Activated naive CD4-positive, alpha-beta T cell treated with anti-CD3 and anti-CD28 coated beads for 36 hours (primary cell): ENCODE measurements around the gene PTPN1. TPM values are rescaled to one million over a fixed set of nuclear protein-coding genes. Genes with fewer than 3 reads are reported as not detected.

Source experiments
- CTCF ChIA-PET: fragments of 350-600 bp; sonication (Branson Sonifier 250); formaldehyde crosslinking; loops from one replicate; lab custom pipeline; 2021; ENCODE audit warnings: antibody characterized with exemption; lab: Charles Lee
- DNase-seq: peaks from one replicate; pipeline ENCODE4 v3.0.0-alpha.2; 2020
- H3K27ac Mint-ChIP-seq: one replicate; pipeline ENCODE4 v1.8.0; 2021; ENCODE audit warnings: mild to moderate bottlenecking, mixed read lengths
- H3K27me3 Mint-ChIP-seq: one replicate; pipeline ENCODE4 v1.8.0; 2021; ENCODE audit warnings: low read depth, mixed read lengths
- H3K36me3 Mint-ChIP-seq: one replicate; pipeline ENCODE4 v1.8.0; 2021; ENCODE audit warnings: low read depth, mixed read lengths
- H3K4me1 Mint-ChIP-seq: one replicate; pipeline ENCODE4 v1.8.0; 2021; ENCODE audit warnings: low read depth, mixed read lengths
- H3K4me3 Mint-ChIP-seq: one replicate; pipeline ENCODE4 v1.8.0; 2021; ENCODE audit warnings: mild to moderate bottlenecking, moderate library complexity, mixed read lengths
- H3K9me3 Mint-ChIP-seq: one replicate; pipeline ENCODE4 v1.8.0; 2021; ENCODE audit warnings: mixed read lengths
- intact Hi-C: fragments of 100-400 bp; cut with micrococcal nuclease; formaldehyde crosslinking; loops from one replicate; pipeline ENCODE4 v1.15.1; 2023
- total RNA-seq, 2 experiments: library from RNA; stranded (reverse); gene quantifications; one replicate each; pipeline ENCODE4 v1.2.3, GENCODE V29; 2021

The PTPN1 gene
- total RNA-seq, 2 experiments from 2014 or later = 111 to 119 TPM

DNA sequence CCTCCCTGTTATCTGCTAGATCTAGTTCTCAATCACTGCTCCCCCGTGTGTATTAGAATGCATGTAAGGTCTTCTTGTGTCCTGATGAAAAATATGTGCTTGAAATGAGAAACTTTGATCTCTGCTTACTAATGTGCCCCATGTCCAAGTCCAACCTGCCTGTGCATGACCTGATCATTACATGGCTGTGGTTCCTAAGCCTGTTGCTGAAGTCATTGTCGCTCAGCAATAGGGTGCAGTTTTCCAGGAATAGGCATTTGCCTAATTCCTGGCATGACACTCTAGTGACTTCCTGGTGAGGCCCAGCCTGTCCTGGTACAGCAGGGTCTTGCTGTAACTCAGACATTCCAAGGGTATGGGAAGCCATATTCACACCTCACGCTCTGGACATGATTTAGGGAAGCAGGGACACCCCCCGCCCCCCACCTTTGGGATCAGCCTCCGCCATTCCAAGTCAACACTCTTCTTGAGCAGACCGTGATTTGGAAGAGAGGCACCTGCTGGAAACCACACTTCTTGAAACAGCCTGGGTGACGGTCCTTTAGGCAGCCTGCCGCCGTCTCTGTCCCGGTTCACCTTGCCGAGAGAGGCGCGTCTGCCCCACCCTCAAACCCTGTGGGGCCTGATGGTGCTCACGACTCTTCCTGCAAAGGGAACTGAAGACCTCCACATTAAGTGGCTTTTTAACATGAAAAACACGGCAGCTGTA lies 73.4 kb downstream of the PTPN1 start:
- CTCF ChIA-PET = interaction anchor here (1.0 to 2.0 kb wide), 3 partner anchors 8 to 166 kb away, joined by 3 to 8 read pairs (median 5); no protein-coding TSS in a partner anchor
- no peak for DNase-seq
- Mint-ChIP-seq H3K4me3 (no peak overlapping the region), H3K27ac (no peak overlapping the region), H3K9me3 (no peaks in the 10 kb centered on the region), H3K36me3 (peaks cover 42% of the 10 kb centered on the region), H3K4me1 (no peaks in the 10 kb centered on the region), H3K27me3 (no peaks in the 10 kb centered on the region)
- intact Hi-C loops = no loop called here

DNA sequence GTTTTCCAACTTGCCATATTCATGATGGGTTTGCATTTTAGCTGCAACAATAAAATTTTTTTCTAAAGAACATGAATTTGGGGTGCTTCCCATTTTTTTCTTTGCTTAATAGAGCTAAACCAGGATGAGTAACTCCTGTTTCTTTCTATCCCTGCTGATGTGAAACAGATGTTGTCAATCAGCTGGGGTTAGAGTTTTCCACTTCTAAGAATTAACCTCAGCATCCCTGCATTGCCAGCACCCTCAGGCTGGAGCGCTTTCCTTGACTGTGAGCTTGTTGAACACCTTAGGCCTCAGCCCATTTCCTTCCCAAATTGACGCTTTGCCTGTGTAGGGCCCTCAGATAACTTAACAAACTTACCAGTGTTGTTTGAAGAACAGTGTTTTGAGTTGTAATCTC lies 74.5 kb downstream of the PTPN1 start:
- Mint-ChIP-seq H3K27ac (peak overlapping the region; percentile 9), H3K36me3 (peaks cover 34% of the 10 kb centered on the region), H3K4me3 (no peak overlapping the region), H3K27me3 (no peaks in the 10 kb centered on the region), H3K4me1 (no peaks in the 10 kb centered on the region), H3K9me3 (no peaks in the 10 kb centered on the region)
- CTCF ChIA-PET = interaction anchor here (0.5 to 2.0 kb wide), 8 partner anchors 9 to 165 kb away, joined by 3 to 8 read pairs (median 4); no protein-coding TSS in a partner anchor
- no peak for DNase-seq
- intact Hi-C loops = no loop called here

DNA sequence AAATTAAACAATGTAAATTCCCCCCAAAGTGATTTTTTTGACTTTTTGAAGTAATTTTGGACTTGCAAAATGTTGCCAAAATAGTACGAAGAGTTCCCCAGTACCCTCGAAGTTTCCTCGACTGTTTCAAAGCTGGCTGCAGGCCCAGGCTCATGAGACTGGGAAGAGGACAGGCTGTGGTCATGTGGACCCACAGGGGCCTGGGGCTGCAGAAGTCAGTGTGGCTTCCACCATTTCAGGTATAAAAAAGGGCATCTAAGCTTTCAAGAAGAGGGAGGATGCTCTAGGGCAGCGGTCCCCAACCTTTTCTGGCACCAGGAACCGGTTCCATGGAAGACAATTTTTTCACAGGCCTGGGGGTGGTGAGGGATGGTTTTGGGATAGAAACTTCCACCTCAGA lies 75.0 kb downstream of the PTPN1 start:
- no peak for DNase-seq
- H3K4me1 Mint-ChIP-seq = no peaks in the 10 kb centered on the region
- intact Hi-C loops = no loop called here
- H3K9me3 Mint-ChIP-seq = no peaks in the 10 kb centered on the region
- peaks cover 30% of the 10 kb centered on the region for H3K36me3 Mint-ChIP-seq
- H3K27ac Mint-ChIP-seq = no peak overlapping the region
- CTCF ChIA-PET = interaction anchor here (0.5 to 2.0 kb wide), 5 partner anchors 10 to 123 kb away, joined by 3 to 8 read pairs (median 4); no protein-coding TSS in a partner anchor
- H3K4me3 Mint-ChIP-seq = no peak overlapping the region
- no peaks in the 10 kb centered on the region for H3K27me3 Mint-ChIP-seq

DNA sequence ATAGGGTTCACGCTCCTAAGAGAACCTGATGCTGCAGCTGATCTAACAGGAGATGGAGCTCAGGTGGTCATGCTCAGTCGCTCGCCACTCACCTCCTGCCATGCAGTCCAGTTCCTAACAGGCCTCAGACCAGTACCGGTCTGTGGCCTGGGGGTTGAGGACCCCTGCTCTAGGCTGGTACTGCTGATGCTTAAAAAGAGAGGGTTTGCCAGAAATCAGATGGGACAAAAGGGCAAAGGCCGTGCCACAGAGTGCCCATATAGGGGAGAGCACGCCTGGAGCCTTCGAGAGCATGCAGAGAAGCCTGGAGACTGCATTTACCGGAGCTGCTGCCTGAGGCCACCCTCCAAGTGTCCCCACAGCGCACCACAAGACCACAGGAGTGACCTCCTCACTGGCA lies 75.5 kb downstream of the PTPN1 start:
- no peaks in the 10 kb centered on the region for H3K27me3 Mint-ChIP-seq
- peak overlapping the region; percentile 9 for H3K27ac Mint-ChIP-seq
- H3K9me3 Mint-ChIP-seq = no peaks in the 10 kb centered on the region
- intact Hi-C loops = no loop called here
- H3K36me3 Mint-ChIP-seq = peaks cover 25% of the 10 kb centered on the region
- CTCF ChIA-PET = interaction anchor here (0.6 to 2.0 kb wide), 5 partner anchors 10 to 971 kb away, joined by 3 to 8 read pairs (median 4); no protein-coding TSS in a partner anchor
- no peak overlapping the region for H3K4me3 Mint-ChIP-seq
- no peak for DNase-seq
- no peaks in the 10 kb centered on the region for H3K4me1 Mint-ChIP-seq

DNA sequence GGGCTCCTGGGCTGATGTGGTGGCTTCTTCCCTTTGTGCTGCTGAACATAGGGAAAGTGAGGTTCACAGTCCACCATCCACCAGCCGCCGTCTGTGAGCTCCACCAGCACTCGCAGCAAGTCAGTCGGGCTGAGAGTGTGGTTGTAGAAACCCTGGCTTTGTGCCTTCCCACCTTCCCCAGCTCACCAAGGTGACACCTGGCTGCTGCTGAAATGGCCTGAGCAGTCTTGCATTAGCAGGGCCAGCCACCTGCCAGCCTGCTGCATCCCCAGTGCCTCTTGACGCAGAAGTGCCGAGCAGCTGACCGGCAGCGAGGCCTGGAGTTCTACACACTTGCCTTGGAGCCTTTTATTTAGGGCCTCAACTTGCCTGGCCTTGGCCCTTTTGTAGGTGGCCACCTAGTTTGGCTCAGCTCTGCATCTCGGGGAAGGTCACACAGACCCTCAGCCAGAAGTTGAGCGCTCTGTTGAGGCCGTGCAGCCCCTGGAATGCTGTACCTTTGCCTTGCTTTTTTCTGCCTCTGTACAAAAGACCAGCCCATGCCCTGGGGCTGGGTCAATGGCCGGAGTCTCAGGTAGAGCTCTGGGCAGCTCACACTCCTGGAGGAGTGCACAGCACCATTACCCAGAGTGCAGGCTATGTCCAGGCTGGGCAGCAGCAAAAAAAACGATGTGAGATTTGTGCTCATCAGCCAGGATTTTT lies 76.5 kb downstream of the PTPN1 start:
- DNase-seq = no peak
- Mint-ChIP-seq H3K36me3 (peaks cover 18% of the 10 kb centered on the region), H3K9me3 (no peaks in the 10 kb centered on the region), H3K4me3 (no peak overlapping the region), H3K27ac (peak overlapping the region; percentile 50), H3K4me1 (no peaks in the 10 kb centered on the region), H3K27me3 (no peaks in the 10 kb centered on the region)
- intact Hi-C loops = no loop called here
- CTCF ChIA-PET = interaction anchor here (0.6 to 2.0 kb wide), 8 partner anchors 13 to 170 kb away, joined by 3 to 6 read pairs (median 4); no protein-coding TSS in a partner anchor

DNA sequence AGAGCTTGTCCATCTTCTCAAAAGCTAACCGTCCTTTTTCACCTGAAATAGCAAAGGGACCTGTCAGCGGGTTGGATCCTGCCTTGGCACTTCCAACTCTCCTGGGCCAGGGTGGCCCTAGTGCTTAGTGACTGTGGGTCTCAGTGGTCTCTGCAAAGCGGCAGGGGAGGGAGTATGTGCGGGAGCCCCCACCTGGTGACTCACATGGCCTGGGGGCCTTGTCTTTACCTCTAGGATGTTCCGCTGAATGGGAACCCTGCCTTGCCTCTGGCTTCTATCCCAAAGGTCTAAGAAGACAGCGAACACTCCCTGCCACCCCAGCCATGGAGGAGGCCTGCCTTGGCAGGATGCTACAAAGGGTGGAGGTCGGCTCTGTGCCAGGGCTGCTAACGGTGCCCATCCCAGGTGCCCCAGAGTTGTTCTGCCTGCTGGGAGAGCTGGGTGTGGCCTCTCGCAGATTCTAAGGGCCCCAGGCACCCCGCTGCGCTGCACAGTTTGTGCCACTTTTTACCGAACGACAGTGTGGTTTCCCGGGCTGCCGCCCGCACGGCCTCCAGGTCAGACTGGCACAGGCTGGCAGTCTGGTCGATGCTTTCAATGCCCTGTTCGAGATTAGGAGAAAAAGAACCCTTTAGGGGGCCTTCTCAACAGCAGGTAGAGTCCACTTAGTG lies 77.2 kb downstream of the PTPN1 start:
- Mint-ChIP-seq H3K4me1 (no peaks in the 10 kb centered on the region), H3K4me3 (no peak overlapping the region), H3K27me3 (no peaks in the 10 kb centered on the region), H3K27ac (peak overlapping the region; percentile 50), H3K9me3 (no peaks in the 10 kb centered on the region), H3K36me3 (peaks cover 17% of the 10 kb centered on the region)
- DNase-seq = no peak
- CTCF ChIA-PET = interaction anchor here (0.6 to 2.1 kb wide), 17 partner anchors 9 to 171 kb away, joined by 3 to 10 read pairs (median 4); no protein-coding TSS in a partner anchor
- intact Hi-C loops = no loop called here

DNA sequence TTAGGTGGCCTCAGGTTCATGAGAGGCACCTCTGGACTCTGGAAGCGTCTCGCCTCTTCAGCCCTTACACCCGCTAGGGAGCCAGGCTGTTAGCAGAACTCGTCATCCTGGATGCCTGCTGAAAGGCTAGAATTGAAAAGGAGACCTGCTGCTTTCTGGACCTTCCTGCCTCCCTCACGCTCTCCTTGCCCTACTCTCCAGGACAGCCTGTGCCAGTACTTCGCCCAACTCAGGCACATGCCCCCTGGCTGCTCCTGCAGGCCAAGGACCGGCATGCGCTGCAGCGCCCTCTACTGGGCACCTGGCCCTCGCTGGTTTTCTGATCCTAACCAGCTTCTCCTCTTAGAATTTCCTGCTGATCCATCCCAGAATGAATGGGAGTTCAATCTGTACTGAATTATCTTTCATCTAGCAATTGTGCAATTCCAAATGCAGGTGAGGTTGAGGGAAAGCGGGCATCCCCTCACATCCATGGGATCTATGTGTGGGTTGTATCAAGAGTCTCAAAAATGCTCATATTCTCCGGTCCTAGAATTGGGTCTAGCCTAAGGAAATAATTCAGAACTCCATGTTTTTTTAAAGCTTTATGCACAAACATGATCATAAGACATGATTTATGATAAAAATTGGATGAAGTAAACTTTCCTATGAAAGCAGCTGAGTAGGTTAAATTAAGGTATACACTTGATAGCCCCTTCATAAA lies 78.0 kb downstream of the PTPN1 start:
- intact Hi-C loops = loop anchor here (1.0 to 2.0 kb wide), 2 partner anchors 110 to 161 kb away; no protein-coding TSS in a partner anchor
- no peaks in the 10 kb centered on the region for H3K27me3 Mint-ChIP-seq
- H3K4me1 Mint-ChIP-seq = no peaks in the 10 kb centered on the region
- H3K9me3 Mint-ChIP-seq = no peaks in the 10 kb centered on the region
- peak overlapping the region; percentile 65 for H3K27ac Mint-ChIP-seq
- CTCF ChIA-PET = interaction anchor here (0.6 to 2.1 kb wide), 29 partner anchors 9 to 546 kb away, joined by 3 to 11 read pairs (median 4); no protein-coding TSS in a partner anchor
- peaks cover 15% of the 10 kb centered on the region for H3K36me3 Mint-ChIP-seq
- DNase-seq = peak; percentile 88
- H3K4me3 Mint-ChIP-seq = no peak overlapping the region

DNA sequence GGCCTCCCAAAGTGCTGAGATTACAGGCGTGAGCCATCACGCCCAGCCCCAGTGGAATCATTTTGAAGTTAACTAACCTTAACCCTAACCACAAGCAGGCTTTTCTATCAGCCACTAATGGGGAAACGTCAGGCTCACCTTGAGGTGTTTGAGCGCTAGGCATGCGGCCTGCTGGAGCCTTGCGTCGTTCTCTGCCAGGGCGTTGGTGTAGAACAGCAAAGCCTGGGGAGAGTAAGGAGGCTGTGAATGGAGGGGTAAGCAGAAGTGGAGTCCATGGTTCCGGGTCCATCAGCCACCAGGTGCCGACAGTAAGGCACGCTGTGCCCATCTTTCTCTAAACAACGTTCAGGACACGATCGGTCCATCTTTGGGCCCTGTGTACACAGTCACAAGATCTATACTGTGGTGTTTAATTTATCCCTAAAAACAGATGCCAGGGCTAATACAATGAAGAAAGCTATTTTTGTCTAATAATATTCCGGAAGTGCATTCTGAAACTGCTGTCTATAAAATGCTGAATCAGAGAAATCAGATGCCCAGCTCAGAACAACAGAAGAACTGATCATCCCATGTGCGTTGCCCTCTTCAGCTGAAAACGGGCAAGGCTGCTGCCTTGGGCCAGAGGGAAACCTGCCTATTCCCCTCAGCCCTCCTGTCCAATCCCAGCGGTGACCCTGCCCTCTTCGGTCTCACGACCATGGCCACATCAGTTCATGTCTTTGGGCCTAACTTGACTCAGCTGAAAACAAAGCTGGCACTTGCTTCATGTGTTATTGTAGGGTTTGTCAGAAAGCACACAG lies 79.6 kb downstream of the PTPN1 start:
- no peak for DNase-seq
- CTCF ChIA-PET = interaction anchor here (0.6 to 2.1 kb wide), 9 partner anchors 10 to 339 kb away, joined by 3 to 8 read pairs (median 3); no protein-coding TSS in a partner anchor
- peak overlapping the region; percentile 24 for H3K27ac Mint-ChIP-seq
- H3K36me3 Mint-ChIP-seq = peaks cover 11% of the 10 kb centered on the region
- no peaks in the 10 kb centered on the region for H3K27me3 Mint-ChIP-seq
- H3K9me3 Mint-ChIP-seq = no peaks in the 10 kb centered on the region
- intact Hi-C loops = loop anchor here (2.0 kb wide), 1 partner anchor 159 kb away; no protein-coding TSS in a partner anchor
- no peaks in the 10 kb centered on the region for H3K4me1 Mint-ChIP-seq
- H3K4me3 Mint-ChIP-seq = no peak overlapping the region

DNA sequence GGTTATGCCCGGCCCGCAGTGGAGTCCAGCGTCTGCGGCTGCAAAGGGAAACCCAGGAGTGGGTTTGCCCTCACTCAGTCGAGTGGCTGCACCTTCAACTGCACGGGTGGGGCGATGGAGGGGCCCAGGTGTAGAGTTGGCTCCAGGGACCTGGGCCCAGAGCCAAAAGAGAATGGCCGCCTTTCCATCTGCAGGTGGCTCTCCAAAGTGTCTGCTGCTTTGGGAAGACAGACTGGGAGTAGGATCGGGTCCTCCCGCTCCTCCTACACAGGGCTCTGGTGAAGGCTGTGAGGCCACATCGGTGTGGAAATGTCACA lies 80.1 kb downstream of the PTPN1 start:
- no peak for DNase-seq
- Mint-ChIP-seq H3K27me3 (no peaks in the 10 kb centered on the region), H3K27ac (peak overlapping the region; percentile 24), H3K4me1 (no peaks in the 10 kb centered on the region), H3K36me3 (peaks cover 8% of the 10 kb centered on the region), H3K4me3 (no peak overlapping the region), H3K9me3 (no peaks in the 10 kb centered on the region)
- intact Hi-C loops = no loop called here
- CTCF ChIA-PET = interaction anchor here (0.9 kb wide), 1 partner anchor 112 kb away, joined by 3 read pairs; no protein-coding TSS in a partner anchor

DNA sequence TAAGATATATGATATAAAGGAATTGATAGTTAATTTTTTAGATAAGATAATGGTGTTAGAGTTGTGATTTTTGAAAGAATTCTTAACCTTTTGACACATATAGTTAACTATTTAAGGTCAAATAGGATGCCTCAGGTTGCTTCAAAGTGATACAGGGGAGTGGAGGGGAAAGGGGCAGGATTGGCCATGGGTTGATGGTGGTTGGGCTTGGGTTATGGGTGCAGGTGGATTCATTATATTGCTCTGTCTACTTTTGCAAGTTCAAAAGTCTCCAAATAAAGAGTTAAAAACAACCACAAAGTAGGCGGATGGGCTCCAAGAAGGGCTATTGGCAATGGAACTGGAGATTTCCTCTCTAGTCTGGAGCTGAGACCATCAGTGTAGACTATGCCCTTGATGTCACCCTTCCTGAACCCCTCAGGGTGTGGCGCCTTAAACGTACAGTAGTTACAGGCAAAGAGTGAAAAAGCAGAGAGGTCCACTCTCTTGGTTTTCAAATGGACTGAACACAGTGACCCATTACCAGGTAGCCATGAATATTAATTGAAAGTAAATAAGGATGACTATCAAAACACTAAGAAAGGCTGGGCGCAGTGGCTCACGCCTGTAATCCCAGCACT lies 81.2 kb downstream of the PTPN1 start:
- CTCF ChIA-PET = interaction anchor here (1.1 to 1.6 kb wide), 2 partner anchors 15 to 158 kb away, joined by 3 to 5 read pairs; no protein-coding TSS in a partner anchor
- intact Hi-C loops = no loop called here
- DNase-seq = no peak
- H3K27ac Mint-ChIP-seq = no peak overlapping the region
- no peaks in the 10 kb centered on the region for H3K9me3 Mint-ChIP-seq
- H3K27me3 Mint-ChIP-seq = no peaks in the 10 kb centered on the region
- peaks cover 6% of the 10 kb centered on the region for H3K36me3 Mint-ChIP-seq
- no peak overlapping the region for H3K4me3 Mint-ChIP-seq
- H3K4me1 Mint-ChIP-seq = peaks cover 3% of the 10 kb centered on the region
